Nephron progenitor cell (in vitro differentiated cells): Measurements from ENCODE around the gene LTBP1.

Source experiments
- DNase-seq: peaks from one replicate; pipeline ENCODE4 v3.0.0; 2021
- H3K27ac Mint-ChIP-seq: 2 replicates; pipeline ENCODE4 v1.8.0; 2021; ENCODE audit warnings: mild to moderate bottlenecking, moderate library complexity, mixed read lengths
- H3K27me3 Mint-ChIP-seq: 2 replicates; pipeline ENCODE4 v1.8.0; 2021; ENCODE audit warnings: mild to moderate bottlenecking, low read depth, mixed read lengths; ENCODE audit not compliant: poor library complexity
- H3K36me3 Mint-ChIP-seq: 2 replicates; pipeline ENCODE4 v1.8.0; 2021; ENCODE audit warnings: low read depth, mixed read lengths
- H3K4me1 Mint-ChIP-seq: 2 replicates; pipeline ENCODE4 v1.8.0; 2021; ENCODE audit warnings: mixed read lengths
- H3K4me3 Mint-ChIP-seq: 2 replicates; pipeline ENCODE4 v1.8.0; 2021; ENCODE audit warnings: mild to moderate bottlenecking, moderate library complexity, mixed read lengths
- H3K9me3 Mint-ChIP-seq: 2 replicates; pipeline ENCODE4 v1.8.0; 2021; ENCODE audit warnings: mild to moderate bottlenecking, moderate library complexity, mixed read lengths
- TF ChIP-seq, protein P1 (sequence below): fragments of 200-600 bp; sonication (generic); IDR thresholded peaks from 2 replicates; pipeline ENCODE4 v1.5.0; 2021; ENCODE audit warnings: antibody characterized with exemption

The LTBP1 gene

DNA sequence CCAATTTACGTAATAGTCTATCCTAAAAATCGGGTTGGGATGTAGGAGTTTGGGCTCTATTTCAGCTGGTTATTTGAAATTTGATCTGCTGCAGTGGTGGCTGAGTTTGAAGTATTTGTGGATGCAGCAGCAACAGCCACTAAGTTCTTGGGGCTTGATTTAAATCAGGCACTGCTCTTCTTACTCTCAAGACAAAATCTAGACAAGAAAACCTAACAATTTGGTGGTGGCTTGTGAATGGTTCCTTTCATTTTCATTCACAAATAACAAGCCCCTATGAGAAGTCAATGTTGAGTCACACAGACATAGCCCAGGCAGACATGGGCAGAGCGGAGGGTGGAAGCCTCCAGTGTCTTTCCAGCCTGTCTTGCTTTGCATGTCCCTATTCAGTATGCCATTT, 199.3 kb downstream of the LTBP1 start:
- Mint-ChIP-seq H3K27ac (no peak overlapping the region), H3K27me3 (no peaks in the 10 kb centered on the region), H3K9me3 (no peaks in the 10 kb centered on the region), H3K4me3 (no peak overlapping the region), H3K4me1 (peaks cover 31% of the 10 kb centered on the region), H3K36me3 (peaks cover 33% of the 10 kb centered on the region)
- TF ChIP-seq, protein P1, sequence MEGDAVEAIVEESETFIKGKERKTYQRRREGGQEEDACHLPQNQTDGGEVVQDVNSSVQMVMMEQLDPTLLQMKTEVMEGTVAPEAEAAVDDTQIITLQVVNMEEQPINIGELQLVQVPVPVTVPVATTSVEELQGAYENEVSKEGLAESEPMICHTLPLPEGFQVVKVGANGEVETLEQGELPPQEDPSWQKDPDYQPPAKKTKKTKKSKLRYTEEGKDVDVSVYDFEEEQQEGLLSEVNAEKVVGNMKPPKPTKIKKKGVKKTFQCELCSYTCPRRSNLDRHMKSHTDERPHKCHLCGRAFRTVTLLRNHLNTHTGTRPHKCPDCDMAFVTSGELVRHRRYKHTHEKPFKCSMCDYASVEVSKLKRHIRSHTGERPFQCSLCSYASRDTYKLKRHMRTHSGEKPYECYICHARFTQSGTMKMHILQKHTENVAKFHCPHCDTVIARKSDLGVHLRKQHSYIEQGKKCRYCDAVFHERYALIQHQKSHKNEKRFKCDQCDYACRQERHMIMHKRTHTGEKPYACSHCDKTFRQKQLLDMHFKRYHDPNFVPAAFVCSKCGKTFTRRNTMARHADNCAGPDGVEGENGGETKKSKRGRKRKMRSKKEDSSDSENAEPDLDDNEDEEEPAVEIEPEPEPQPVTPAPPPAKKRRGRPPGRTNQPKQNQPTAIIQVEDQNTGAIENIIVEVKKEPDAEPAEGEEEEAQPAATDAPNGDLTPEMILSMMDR: no peak
- no peak for DNase-seq

DNA sequence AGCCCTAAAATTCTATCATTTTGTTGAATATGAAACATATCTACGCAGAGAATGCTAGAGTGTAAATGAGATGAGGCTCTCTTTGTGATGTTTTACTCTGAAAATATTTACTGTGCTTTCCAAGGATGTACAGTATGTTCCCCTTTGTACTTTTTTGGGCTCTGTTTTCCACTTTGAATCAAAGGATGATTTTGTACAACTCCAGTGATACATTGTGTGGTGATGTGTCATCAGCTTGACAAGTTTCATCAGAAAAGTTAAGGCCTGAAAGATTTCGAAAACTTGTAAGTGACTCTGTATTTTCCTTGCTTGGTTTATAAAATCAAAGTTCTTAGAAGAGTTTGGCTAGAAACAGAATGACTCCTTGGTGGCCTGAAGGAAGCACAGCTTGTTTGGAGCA, 206.3 kb downstream of the LTBP1 start:
- Mint-ChIP-seq H3K4me1 (peaks cover 5% of the 10 kb centered on the region), H3K9me3 (no peaks in the 10 kb centered on the region), H3K4me3 (no peak overlapping the region), H3K36me3 (peaks cover 20% of the 10 kb centered on the region), H3K27ac (no peak overlapping the region), H3K27me3 (peaks cover 4% of the 10 kb centered on the region)
- no peak for DNase-seq
- TF ChIP-seq, protein P1: no peak

DNA sequence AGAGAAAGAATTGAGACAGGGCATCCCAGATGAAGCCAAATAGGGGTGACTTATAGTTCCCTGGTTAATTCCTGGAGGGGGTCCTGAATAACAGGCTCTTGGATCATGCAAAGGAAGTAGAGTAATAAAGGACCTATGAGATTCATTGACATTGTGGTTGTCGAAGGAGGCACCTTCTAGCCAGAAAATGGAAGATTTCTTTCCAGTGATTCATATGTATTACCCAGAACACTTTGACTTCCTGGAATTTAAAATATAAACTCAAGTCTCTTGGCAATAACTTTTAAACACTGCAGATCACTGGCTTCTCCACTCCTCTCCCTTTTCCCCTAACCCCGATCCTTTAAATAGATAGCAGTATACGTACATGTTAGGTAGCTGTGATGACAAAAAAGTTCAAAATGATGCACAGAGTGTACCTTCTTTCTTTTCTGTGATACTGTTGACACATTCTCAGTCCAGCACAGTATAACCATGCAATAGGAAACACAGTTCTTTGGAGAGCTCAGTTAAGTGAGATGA, 211.8 kb downstream of the LTBP1 start:
- H3K4me3 Mint-ChIP-seq: no peak overlapping the region
- H3K36me3 Mint-ChIP-seq: peaks cover 10% of the 10 kb centered on the region
- peaks cover 4% of the 10 kb centered on the region for H3K27me3 Mint-ChIP-seq
- TF ChIP-seq, protein P1: no peak
- H3K4me1 Mint-ChIP-seq: peaks cover 6% of the 10 kb centered on the region
- no peak for DNase-seq
- no peaks in the 10 kb centered on the region for H3K9me3 Mint-ChIP-seq
- H3K27ac Mint-ChIP-seq: no peak overlapping the region

- TF ChIP-seq, protein P1: no peak
- H3K9me3 Mint-ChIP-seq: no peaks in the 10 kb centered on the region
- H3K4me3 Mint-ChIP-seq: no peak overlapping the region
- H3K27ac Mint-ChIP-seq: no peak overlapping the region
- H3K27me3 Mint-ChIP-seq: peaks cover 4% of the 10 kb centered on the region
- DNase-seq: no peak
- peaks cover 10% of the 10 kb centered on the region for H3K36me3 Mint-ChIP-seq
- H3K4me1 Mint-ChIP-seq: peaks cover 6% of the 10 kb centered on the region
These were observed 213.4 kb downstream of the LTBP1 start for GRCh38 chr2:33160191-33160590.

DNA sequence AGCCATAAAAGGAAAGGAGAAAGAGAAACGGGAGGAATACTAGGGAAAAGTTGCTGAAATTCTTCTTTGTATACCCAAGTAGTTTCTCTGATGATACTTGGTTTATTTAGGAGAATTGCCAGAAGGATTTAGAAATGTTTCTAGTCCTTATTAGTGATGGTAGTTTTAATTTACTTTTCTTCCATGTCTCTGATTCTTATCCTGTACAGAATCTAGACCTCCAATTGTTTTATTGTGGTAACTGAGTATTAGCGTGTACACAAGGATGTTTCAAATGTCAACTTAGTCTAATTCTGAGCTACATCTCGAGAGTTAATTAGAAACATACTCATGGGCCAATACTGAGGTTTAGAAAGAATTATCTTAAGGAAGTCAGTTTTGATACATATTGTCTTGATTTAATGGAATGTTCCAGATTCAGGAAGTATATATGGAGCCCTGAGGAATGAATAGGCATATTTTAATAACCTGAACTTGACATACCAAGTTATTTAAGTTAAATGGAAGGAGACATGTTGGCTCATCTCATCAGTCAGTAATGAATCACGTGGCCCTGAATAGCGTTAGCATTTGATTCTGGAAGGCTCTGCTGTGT, 219.6 kb downstream of the LTBP1 start:
- TF ChIP-seq, protein P1: no peak
- Mint-ChIP-seq H3K4me3 (no peak overlapping the region), H3K27ac (no peak overlapping the region), H3K36me3 (peaks cover 18% of the 10 kb centered on the region), H3K9me3 (peaks cover 18% of the 10 kb centered on the region), H3K27me3 (no peaks in the 10 kb centered on the region), H3K4me1 (peaks cover 36% of the 10 kb centered on the region)
- no peak for DNase-seq

DNA sequence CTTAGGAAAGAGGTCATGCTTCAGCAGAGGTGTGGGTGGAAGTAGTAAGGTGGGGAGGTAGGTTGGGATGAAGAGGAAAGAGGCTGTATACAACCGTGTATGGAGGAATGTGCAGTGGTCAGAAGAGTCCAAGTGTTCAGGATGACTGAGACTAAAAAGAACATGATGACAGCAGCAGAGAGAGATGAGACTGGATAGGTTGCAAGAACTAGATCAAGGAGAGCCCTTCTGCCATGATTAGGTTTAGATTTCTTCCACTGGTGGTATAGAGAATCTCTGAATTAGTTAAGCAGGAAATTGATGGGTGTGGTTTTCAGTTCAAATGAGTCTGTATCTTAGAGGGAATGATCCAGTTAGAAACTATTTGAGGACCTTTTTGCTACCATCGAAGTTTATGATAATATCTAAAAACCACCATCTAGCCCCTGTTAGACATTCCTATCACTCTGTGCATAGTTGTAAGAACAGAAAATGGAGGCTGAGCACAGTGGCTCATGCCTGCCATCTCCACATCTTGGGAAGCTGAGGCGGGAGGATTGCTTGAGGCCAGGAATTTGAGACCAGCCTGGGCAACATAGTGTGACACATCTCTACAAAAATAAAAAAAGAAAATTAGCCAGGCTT, 221.0 kb downstream of the LTBP1 start:
- H3K36me3 Mint-ChIP-seq: peaks cover 20% of the 10 kb centered on the region
- H3K27ac Mint-ChIP-seq: peak overlapping the region; percentile 90
- no peak for DNase-seq
- peaks cover 36% of the 10 kb centered on the region for H3K4me1 Mint-ChIP-seq
- no peaks in the 10 kb centered on the region for H3K27me3 Mint-ChIP-seq
- TF ChIP-seq, protein P1: no peak
- peaks cover 29% of the 10 kb centered on the region for H3K9me3 Mint-ChIP-seq
- no peak overlapping the region for H3K4me3 Mint-ChIP-seq
